VCaP (cell line): ENCODE data around the gene SPAG8.

ENCODE experiments used
- H3K27ac ChIP-seq: fragments of 450-650 bp; 2 replicates; pipeline ENCODE4 v1.5.1; 2017
- TF ChIP-seq, protein P1 (sequence below): fragments of 450-650 bp; conservative IDR thresholded peaks from 2 replicates; pipeline ENCODE4 v1.5.1; 2017; ENCODE audit warnings: mild to moderate bottlenecking, moderate library complexity

The SPAG8 gene

DNA sequence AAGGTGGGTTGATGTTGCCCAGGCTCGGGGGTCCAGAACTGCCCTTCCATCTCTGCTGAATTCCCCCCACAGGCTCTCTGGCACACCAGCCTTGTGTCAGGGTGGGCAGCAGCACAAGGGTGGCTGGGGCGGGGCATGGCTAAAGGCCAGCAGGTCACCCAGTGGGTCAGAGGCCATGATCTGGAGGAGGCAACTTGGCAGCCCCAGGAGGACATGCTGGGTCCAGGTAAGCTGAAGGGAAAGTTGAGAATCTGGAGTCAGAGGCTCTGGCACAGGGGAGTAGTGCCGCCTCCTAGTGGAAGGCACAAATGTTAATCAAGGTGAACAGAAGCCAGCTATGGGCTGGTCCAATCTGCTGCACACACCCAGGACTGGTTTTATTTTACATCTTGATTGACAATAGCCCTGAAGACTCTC, 23.2 kb upstream of the SPAG8 start:
- TF ChIP-seq, protein P1, sequence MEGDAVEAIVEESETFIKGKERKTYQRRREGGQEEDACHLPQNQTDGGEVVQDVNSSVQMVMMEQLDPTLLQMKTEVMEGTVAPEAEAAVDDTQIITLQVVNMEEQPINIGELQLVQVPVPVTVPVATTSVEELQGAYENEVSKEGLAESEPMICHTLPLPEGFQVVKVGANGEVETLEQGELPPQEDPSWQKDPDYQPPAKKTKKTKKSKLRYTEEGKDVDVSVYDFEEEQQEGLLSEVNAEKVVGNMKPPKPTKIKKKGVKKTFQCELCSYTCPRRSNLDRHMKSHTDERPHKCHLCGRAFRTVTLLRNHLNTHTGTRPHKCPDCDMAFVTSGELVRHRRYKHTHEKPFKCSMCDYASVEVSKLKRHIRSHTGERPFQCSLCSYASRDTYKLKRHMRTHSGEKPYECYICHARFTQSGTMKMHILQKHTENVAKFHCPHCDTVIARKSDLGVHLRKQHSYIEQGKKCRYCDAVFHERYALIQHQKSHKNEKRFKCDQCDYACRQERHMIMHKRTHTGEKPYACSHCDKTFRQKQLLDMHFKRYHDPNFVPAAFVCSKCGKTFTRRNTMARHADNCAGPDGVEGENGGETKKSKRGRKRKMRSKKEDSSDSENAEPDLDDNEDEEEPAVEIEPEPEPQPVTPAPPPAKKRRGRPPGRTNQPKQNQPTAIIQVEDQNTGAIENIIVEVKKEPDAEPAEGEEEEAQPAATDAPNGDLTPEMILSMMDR: no peak
- H3K27ac ChIP-seq: peak overlapping the region; percentile 91

DNA sequence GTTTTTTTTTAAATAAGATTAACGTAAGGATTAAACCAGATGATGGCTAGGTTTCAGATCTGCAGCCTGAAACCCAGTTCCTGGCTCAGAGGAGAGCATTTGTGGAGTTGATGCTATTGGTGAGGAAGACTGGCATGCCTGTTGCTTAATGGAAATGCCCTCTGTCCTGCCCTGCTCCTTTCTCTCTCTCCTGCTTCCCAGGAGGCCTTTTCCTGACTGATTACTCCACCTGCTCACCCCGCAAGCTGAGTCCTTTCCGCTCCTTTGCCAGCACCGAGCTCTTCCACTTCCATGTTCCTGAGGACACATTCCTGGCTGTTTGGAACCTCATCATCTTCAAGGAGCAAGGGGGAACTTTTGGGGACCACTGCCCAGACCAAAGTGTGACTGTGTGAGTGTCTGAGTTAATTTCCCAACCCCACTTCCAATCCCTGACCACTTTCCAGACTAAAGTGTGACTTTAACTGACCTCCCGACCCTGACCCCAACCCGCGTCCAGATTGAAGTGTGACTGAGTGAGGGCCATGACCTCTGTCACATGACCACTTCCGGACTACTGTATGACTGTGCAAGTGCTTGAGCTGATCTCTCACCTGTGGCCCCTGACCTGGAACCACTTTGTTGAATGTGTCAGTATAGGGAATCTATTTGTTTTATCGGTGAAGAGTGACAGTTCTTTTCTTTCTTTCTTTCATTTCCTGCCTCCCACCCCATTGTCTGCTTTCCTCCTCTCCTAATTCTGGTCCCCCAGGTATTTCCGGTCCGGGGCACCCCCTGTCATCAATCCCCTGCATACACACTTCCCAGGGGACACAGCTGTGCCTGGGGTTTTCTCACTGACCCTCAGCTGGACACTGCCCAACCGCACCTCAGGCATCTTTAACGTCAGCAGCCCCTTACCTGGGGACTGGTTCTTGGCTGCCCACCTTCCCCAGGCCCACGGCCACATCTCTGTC, 22.5 kb upstream of the SPAG8 start:
- H3K27ac ChIP-seq: peak overlapping the region; percentile 91
- TF ChIP-seq, protein P1: no peak

DNA sequence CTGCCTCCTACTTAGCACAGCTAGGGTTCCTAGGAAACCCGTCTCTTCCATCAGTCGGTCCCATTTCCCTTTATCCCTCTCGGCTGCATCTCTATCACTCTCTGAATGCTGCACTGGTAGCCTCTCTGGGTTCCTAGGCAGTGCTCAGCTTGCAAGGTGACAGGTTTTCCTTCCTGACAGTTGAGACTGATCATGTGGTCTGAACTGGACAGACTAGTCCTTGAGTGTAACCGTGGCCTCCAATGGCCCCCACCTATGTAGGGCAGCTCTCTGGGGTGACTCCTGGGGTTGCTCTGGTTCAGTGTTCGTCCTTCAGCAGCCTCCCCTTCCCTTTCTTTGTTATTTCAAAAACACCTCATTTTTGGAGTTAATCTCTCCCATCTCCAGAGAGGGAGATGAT, 20.8 kb upstream of the SPAG8 start:
- H3K27ac ChIP-seq: peak overlapping the region; percentile 91

DNA sequence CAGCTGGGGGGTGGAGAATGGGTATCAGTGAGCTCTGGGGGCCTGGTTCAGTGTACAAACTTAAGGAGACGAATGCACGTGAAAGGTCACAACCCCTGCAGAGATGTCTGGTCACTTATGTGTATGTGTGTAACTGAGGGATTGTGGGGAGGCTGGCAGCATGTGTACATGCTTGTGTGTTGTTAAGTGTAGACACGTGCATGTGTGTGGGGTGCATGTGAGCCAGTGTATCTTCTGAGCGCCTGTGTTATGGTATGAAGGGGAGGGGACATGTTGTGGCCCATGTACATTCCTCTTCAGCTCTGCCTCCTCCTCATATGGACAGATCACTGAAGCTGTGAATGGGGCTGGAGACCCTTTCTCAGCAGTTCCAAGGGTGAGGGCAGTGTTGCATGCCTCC, 19.0 kb upstream of the SPAG8 start:
- TF ChIP-seq, protein P1: no peak
- no peak overlapping the region for H3K27ac ChIP-seq

More for the DNA sequence above, 20.8 kb upstream of the SPAG8 start:
- TF ChIP-seq, protein P1: no peak

DNA sequence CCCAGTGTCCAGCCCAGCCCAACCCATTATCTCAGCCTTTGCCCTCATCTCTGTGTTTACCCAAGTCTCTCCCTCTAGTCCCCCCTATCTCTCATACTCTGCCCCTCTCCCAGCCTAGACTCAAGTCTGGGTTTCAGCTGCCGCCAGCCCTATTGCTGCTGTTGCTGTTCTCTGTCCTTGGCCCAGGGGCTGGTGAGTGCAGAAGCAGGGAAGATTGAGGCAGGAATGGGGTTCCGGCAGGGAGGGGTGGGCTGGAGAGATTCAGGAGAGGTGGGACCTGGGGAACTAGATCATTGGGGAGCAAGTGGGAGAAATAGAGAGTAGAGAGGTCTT, 17.7 kb upstream of the SPAG8 start:
- TF ChIP-seq, protein P1: no peak
- peak overlapping the region; percentile 74 for H3K27ac ChIP-seq

DNA sequence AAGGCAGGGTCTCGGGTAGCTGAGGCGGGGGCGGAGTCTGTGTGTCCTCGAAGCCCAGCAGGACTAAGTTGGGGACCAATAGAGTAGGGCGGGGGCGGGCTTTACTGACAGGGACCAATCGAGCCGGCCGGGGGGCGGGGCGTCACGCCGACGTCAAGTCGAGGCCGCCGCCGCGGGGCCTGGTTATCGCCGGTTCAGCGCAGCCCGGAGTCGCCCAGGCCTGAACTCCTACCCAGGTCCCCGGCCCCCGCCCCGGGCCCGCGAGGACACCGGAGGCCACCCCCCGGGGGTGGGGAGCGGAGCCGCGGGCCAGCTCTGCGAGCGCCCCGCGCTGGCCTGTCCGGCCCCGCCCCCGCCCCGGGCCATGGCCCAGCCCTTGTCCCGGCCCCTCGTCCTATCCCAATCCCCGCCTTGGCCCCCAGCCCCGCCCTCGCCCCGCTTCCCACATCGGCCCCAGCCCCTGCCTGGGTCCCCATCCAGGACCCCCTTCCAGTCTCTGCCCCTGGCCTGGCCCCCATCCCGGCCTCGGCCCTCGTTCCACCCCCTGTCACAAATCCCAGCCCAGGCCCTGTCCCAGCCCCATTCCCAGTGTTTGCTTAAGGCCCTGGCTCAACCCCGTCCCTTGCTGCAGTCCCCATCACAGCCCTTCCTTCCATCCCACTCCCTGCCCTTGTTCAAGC, 17.2 kb upstream of the SPAG8 start, which contains the start of gene TMEM8B:
TMEM8B (plus strand) TSS at position 145 of the 680 bp plus-strand sequence; CDS start at position 365, 220 bp downstream.
- H3K27ac ChIP-seq: peak within 1 kb of the TSS; percentile 74
- TF ChIP-seq, protein P1: no peak

DNA sequence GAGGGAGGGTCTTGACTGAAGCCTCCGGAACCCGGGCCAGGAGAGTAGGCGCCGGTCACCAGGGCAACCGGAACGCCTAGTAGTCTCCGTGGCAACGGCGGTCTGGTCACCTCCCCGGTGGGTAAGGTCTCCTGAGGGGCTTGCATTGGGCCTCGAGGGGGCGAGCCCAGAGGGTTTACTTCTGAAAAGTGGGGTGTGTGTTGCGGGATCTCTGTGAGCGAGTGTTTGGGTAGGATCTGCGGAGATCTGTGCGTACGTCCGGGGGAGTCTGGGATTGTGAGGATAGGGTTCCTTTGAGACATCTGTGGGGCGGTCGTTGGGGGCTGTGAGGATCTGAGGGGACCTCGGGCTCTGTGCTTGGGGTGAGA, 16.6 kb upstream of the SPAG8 start, which contains the start of gene FAM221B:
FAM221B (minus strand) TSS at position 17 of the 368 bp plus-strand sequence. CDS start 2,571 bp downstream, outside the sequence.
- TF ChIP-seq, protein P1: no peak
- H3K27ac ChIP-seq: peak within 1 kb of the TSS; percentile 74
